ENCODE results near the gene SLC35F3.

The SLC35F3 gene

GRCh38 chr1:234238060-234238459, 333.6 kb downstream of the SLC35F3 start:
- TF ChIP-seq, protein P1, sequence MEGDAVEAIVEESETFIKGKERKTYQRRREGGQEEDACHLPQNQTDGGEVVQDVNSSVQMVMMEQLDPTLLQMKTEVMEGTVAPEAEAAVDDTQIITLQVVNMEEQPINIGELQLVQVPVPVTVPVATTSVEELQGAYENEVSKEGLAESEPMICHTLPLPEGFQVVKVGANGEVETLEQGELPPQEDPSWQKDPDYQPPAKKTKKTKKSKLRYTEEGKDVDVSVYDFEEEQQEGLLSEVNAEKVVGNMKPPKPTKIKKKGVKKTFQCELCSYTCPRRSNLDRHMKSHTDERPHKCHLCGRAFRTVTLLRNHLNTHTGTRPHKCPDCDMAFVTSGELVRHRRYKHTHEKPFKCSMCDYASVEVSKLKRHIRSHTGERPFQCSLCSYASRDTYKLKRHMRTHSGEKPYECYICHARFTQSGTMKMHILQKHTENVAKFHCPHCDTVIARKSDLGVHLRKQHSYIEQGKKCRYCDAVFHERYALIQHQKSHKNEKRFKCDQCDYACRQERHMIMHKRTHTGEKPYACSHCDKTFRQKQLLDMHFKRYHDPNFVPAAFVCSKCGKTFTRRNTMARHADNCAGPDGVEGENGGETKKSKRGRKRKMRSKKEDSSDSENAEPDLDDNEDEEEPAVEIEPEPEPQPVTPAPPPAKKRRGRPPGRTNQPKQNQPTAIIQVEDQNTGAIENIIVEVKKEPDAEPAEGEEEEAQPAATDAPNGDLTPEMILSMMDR (IDR thresholded peaks at IDR 0.05; ENCODE audit: low read depth, low read length): no peak
- TF ChIP-seq MYC (IDR thresholded peaks at IDR 0.05; ENCODE audit: low read depth, low read length) (no peak), POLR2A (IDR thresholded peaks at IDR 0.05; ENCODE audit: extremely low read depth, insufficient read length) (no peak)
- TF ChIP-seq, protein P2, sequence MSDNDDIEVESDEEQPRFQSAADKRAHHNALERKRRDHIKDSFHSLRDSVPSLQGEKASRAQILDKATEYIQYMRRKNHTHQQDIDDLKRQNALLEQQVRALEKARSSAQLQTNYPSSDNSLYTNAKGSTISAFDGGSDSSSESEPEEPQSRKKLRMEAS (IDR thresholded peaks at IDR 0.05; ENCODE audit: low read depth, low read length): no peak
- no peak overlapping the region for H3K4me3 ChIP-seq (ENCODE audit: low read depth, low read length)
- no peak for DNase-seq (ENCODE audit: low read depth)

DNA sequence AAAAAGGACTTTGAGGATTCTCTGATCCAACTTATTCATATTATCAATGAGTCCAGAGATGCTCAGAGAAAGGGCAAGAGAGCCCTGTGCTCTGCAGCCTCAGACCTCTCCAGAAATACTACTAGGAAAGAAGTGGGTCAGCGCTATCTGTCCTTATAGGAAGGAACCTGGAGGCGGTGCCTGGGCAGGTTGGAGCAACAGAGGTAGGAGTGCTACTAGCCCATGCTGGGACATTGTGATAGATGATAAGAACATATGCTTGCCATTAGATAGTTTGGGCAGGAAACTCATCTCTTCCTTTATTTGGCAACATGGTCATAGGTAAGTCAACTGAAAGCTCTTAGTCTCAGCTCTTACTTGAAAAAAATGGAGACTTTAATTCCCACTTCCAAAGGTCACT, 335.0 kb downstream of the SLC35F3 start:
- no peak for TF ChIP-seq MYC (IDR thresholded peaks at IDR 0.05; ENCODE audit: low read depth, low read length)
- TF ChIP-seq, protein P2 (IDR thresholded peaks at IDR 0.05; ENCODE audit: low read depth, low read length): no peak
- TF ChIP-seq, protein P1 (IDR thresholded peaks at IDR 0.05; ENCODE audit: low read depth, low read length): no peak
- no peak for TF ChIP-seq POLR2A (IDR thresholded peaks at IDR 0.05; ENCODE audit: extremely low read depth, insufficient read length)
- DNase-seq (ENCODE audit: low read depth): no peak
- H3K4me3 ChIP-seq (ENCODE audit: low read depth, low read length): no peak overlapping the region

DNA sequence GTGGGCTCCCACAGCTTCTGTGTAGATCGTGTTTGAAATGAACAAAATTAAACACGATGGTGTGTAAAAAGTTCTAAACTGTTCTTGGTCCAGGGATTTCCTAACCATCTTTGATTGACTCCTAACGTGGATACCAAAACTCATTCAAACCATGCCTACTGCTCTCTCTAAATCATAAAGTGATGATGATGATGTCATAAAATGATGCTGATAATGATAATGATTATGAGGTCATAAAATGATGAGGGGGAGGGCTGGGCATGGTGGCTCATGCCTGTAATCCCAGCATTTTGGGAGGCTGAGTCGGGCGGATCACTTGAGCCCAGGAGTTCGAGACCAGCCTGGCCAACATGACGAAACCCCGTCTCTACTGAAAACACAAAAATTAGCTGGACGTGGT, 335.5 kb downstream of the SLC35F3 start:
- no peak overlapping the region for H3K4me3 ChIP-seq (ENCODE audit: low read depth, low read length)
- no peak for DNase-seq (ENCODE audit: low read depth)
- TF ChIP-seq MYC (IDR thresholded peaks at IDR 0.05; ENCODE audit: low read depth, low read length) (no peak), POLR2A (IDR thresholded peaks at IDR 0.05; ENCODE audit: extremely low read depth, insufficient read length) (no peak)
- TF ChIP-seq, protein P1 (IDR thresholded peaks at IDR 0.05; ENCODE audit: low read depth, low read length): no peak
- TF ChIP-seq, protein P2 (IDR thresholded peaks at IDR 0.05; ENCODE audit: low read depth, low read length): no peak

GRCh38 chr1:234240680-234241079, 336.2 kb downstream of the SLC35F3 start:
- no peak for DNase-seq (ENCODE audit: low read depth)
- H3K4me3 ChIP-seq (ENCODE audit: low read depth, low read length): no peak overlapping the region
- TF ChIP-seq, protein P2 (IDR thresholded peaks at IDR 0.05; ENCODE audit: low read depth, low read length): no peak
- no peak for TF ChIP-seq POLR2A (IDR thresholded peaks at IDR 0.05; ENCODE audit: extremely low read depth, insufficient read length)
- TF ChIP-seq, protein P1 (IDR thresholded peaks at IDR 0.05; ENCODE audit: low read depth, low read length): no peak
- no peak for TF ChIP-seq MYC (IDR thresholded peaks at IDR 0.05; ENCODE audit: low read depth, low read length)

GRCh38 chr1:234241941-234242490, 337.5 kb downstream of the SLC35F3 start:
- no peak overlapping the region for H3K4me3 ChIP-seq (ENCODE audit: low read depth, low read length)
- DNase-seq (ENCODE audit: low read depth): no peak
- TF ChIP-seq, protein P2 (IDR thresholded peaks at IDR 0.05; ENCODE audit: low read depth, low read length): no peak
- TF ChIP-seq POLR2A (IDR thresholded peaks at IDR 0.05; ENCODE audit: extremely low read depth, insufficient read length) (no peak), MYC (IDR thresholded peaks at IDR 0.05; ENCODE audit: low read depth, low read length) (no peak)
- TF ChIP-seq, protein P1 (IDR thresholded peaks at IDR 0.05; ENCODE audit: low read depth, low read length): no peak

All from NB4 (cell line).